Ascending aorta (tissue), 2 donors: ENCODE results near the gene LTBP1. TPM values are rescaled to one million over a fixed set of nuclear protein-coding genes. Genes with fewer than 3 reads are reported as not detected.
A peak's percentile ranks its signal among the peaks of the same experiment; 100 is the strongest.

Experiments
- DNase-seq, 2 donors: peaks; one replicate each; pipeline ENCODE4 v3.0.0-alpha.2; 2019; ENCODE audit warnings: low spot score in 2 of 2
- H3K27ac ChIP-seq, 2 donors: fragments of 200-600 bp; sonication (generic); one replicate each; pipeline ENCODE4 v1.5.1; 2016 to 2017; ENCODE audit warnings: mild to moderate bottlenecking in 1 of 2
- H3K27me3 ChIP-seq: fragments of 200-600 bp; sonication (generic); one replicate; pipeline ENCODE4 v1.5.1; 2017
- H3K36me3 ChIP-seq, 2 donors: fragments of 200-600 bp; sonication (generic); one replicate each; pipeline ENCODE4 v1.5.1; 2016
- H3K4me1 ChIP-seq, 2 donors: fragments of 200-600 bp; sonication (generic); one replicate each; pipeline ENCODE4 v1.5.1; 2016 to 2017; ENCODE audit warnings: mild to moderate bottlenecking in 1 of 2
- H3K4me3 ChIP-seq, 2 donors: fragments of 200-600 bp; sonication (generic); one replicate each; pipeline ENCODE4 v1.5.1; 2016 to 2017; ENCODE audit warnings: mild to moderate bottlenecking in 1 of 2
- H3K9me3 ChIP-seq, 2 donors: fragments of 200-600 bp; sonication (generic); one replicate each; pipeline ENCODE4 v1.5.1; 2016
- intact Hi-C: fragments of 100-400 bp; cut with DNase I; formaldehyde crosslinking; loops from one replicate; pipeline ENCODE4 v1.15.1; 2023
- total RNA-seq: library from RNA; depleted of rRNA; stranded (reverse); fragments of >200 nt; gene quantifications from one replicate; pipeline ENCODE4 v1.1.0, GENCODE V29; 2016
- TF ChIP-seq, protein P1 (sequence below), 3 experiments: fragments of 200-600 bp in 2 of 3; fragments of 450-650 bp in 1 of 3; sonication (generic) in 2 of 3; IDR thresholded peaks; one replicate each; pipeline ENCODE4 v1.5.1; 2016 to 2019; ENCODE audit warnings: antibody characterized with exemption in 3 of 3, mild to moderate bottlenecking in 1 of 3, moderate library complexity in 1 of 3

Gene LTBP1
- total RNA-seq, 1 donor from 2014 or later: 295 TPM

DNA sequence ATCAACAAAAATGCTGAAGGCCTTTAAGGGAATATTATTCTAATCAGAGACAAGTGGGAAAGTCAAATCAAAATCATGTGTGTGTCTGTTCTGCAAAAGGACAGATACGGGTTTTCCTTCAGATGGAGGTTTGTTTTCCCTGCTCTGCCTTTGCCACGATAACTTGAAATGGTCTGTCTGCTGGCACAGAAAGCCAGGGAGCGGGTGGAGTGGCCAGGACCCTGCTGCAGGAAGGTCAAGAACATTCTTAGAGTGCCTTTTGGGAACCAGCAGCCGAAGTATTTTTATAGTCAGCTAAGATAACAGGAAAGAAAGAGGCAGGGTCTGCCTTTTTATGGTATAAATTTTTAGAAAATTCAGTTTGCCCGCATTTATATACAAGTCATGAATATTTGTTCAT lies 234.2 kb downstream of the LTBP1 start:
- Histone ChIP-seq H3K27me3 (no peaks in the 10 kb centered on the region), H3K4me1 (peaks cover 0 to 9% of the 10 kb centered on the region in 2 donors), H3K4me3 (no peak overlapping the region), H3K36me3 (peaks cover 3 to 24% of the 10 kb centered on the region in 2 donors), H3K27ac (peak overlapping the region; percentile 9 to 64), H3K9me3 (no peaks in the 10 kb centered on the region)
- intact Hi-C loops: no loop called here
- TF ChIP-seq, protein P1, sequence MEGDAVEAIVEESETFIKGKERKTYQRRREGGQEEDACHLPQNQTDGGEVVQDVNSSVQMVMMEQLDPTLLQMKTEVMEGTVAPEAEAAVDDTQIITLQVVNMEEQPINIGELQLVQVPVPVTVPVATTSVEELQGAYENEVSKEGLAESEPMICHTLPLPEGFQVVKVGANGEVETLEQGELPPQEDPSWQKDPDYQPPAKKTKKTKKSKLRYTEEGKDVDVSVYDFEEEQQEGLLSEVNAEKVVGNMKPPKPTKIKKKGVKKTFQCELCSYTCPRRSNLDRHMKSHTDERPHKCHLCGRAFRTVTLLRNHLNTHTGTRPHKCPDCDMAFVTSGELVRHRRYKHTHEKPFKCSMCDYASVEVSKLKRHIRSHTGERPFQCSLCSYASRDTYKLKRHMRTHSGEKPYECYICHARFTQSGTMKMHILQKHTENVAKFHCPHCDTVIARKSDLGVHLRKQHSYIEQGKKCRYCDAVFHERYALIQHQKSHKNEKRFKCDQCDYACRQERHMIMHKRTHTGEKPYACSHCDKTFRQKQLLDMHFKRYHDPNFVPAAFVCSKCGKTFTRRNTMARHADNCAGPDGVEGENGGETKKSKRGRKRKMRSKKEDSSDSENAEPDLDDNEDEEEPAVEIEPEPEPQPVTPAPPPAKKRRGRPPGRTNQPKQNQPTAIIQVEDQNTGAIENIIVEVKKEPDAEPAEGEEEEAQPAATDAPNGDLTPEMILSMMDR (IDR thresholded peaks at IDR 0.05): no peak
- no peak for DNase-seq

DNA sequence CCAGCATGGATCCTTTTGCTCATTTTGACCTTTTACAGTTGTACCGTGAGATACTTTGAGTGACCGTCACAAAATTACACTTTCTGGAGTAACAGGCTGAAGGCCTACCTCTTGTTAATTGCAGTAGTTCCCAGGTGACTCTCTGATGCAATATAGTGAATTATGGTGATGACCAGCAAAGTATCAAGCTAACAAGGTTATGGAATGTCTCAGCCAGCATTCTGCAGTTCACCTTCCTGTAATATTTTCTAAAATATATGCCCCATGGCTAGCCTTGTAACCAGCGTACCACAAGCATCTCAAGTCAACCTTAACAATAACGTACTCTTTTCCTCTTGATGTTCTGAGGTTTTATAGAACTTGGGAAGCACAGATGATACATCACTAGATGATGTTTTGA lies 234.7 kb downstream of the LTBP1 start:
- TF ChIP-seq, protein P1 (IDR thresholded peaks at IDR 0.05): no peak
- no peak overlapping the region for H3K4me3 ChIP-seq
- peak overlapping the region; percentile 9 to 64 for H3K27ac ChIP-seq
- H3K4me1 ChIP-seq: peaks cover 0 to 9% of the 10 kb centered on the region in 2 donors
- H3K36me3 ChIP-seq: peaks cover 3 to 28% of the 10 kb centered on the region in 2 donors
- H3K27me3 ChIP-seq: no peaks in the 10 kb centered on the region
- intact Hi-C loops: no loop called here
- DNase-seq: no peak
- no peaks in the 10 kb centered on the region for H3K9me3 ChIP-seq

DNA sequence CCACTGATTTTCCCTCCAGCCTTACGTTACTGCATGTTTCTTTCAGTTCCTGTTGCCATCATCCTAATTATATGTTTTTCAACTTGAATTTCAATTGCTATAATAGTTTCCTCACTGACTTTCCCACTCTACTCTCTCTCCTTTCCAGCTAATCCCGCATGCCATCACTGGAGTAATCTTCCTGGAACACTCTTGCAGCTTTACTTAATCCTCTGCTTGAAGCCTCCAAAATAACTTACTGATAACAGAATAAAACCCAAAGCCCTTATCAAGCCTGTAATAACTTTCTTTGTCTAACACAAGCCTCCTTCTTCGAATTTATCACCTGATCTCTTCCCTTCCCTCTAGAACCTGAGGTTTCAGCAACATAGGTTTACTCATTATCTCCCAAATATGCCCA lies 237.3 kb downstream of the LTBP1 start:
- no peak for DNase-seq
- intact Hi-C loops: no loop called here
- Histone ChIP-seq H3K36me3 (peaks cover 19 to 42% of the 10 kb centered on the region in 2 donors), H3K4me1 (peaks cover 0 to 9% of the 10 kb centered on the region in 2 donors), H3K4me3 (no peak overlapping the region), H3K27ac (peak overlapping the region; percentile 42 to 44), H3K9me3 (no peaks in the 10 kb centered on the region), H3K27me3 (no peaks in the 10 kb centered on the region)
- TF ChIP-seq, protein P1 (IDR thresholded peaks at IDR 0.05): no peak

DNA sequence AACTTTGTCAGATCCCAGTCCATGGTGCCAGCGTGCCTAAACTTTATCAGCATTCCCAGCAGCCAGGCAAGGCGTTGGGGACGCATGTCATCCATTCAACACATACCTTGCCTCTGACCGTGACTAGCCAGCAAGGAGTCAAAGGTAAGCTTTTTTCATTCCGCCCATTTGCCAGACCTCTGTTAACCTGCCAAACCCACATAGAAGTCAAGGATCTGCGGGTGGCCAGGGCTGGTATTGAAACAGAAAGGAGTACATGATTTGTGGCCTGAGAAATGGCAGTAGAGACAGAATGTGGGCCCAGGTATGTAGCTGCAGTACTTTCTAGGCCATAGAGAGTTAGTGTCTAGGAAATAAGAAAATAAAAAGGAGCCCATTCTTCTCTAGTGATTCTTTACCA lies 240.2 kb downstream of the LTBP1 start:
- TF ChIP-seq, protein P1 (IDR thresholded peaks at IDR 0.05): no peak
- peaks cover 3 to 23% of the 10 kb centered on the region in 2 donors for H3K4me1 ChIP-seq
- H3K27me3 ChIP-seq: no peaks in the 10 kb centered on the region
- intact Hi-C loops: no loop called here
- H3K4me3 ChIP-seq: no peak overlapping the region
- H3K27ac ChIP-seq: peak overlapping the region; percentile 4 to 37
- no peaks in the 10 kb centered on the region for H3K9me3 ChIP-seq
- peaks cover 37 to 51% of the 10 kb centered on the region in 2 donors for H3K36me3 ChIP-seq
- DNase-seq: no peak

DNA sequence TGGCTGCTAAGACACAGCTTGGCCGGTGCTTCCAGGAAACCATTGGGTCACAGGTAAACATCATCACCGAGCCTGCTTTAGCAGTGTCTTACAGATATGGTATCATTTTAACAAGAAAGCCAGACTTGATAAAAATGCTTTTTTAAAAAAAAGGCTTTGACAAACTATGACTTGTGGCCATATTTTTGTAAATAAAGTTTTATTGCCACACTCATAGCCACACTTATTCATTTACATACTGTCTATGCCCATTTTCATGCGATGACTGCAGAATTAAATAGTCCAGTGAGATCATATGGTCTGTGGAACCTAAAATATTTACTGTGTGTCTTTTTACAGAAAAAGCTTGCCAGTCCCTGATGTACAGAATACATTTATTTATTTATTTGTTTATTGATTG lies 242.0 kb downstream of the LTBP1 start:
- H3K27ac ChIP-seq: peak overlapping the region in 1 of 2 donors; percentile 26
- H3K27me3 ChIP-seq: no peaks in the 10 kb centered on the region
- TF ChIP-seq, protein P1 (IDR thresholded peaks at IDR 0.05): no peak
- H3K9me3 ChIP-seq: no peaks in the 10 kb centered on the region
- no peak overlapping the region for H3K4me3 ChIP-seq
- H3K4me1 ChIP-seq: peaks cover 3 to 25% of the 10 kb centered on the region in 2 donors
- intact Hi-C loops: no loop called here
- DNase-seq: no peak
- H3K36me3 ChIP-seq: peaks cover 40 to 54% of the 10 kb centered on the region in 2 donors
